Trophoblast cell (in vitro differentiated cells and primary cell): ENCODE data around the gene SPINT3.

Source experiments
- DNase-seq, 2 donors: peaks; one replicate each; pipeline ENCODE4 v3.0.0-alpha.2; 2016
- H2AFZ ChIP-seq: 2 replicates; pipeline ENCODE4 v1.6.1; 2013; ENCODE audit warnings: low read length, moderate library complexity, mild to moderate bottlenecking; ENCODE audit not compliant: insufficient read depth, poor library complexity
- H2AK5ac ChIP-seq: 2 replicates; pipeline ENCODE4 v1.6.1; 2013; ENCODE audit warnings: mild to moderate bottlenecking, low read length
- H2BK120ac ChIP-seq: 2 replicates; pipeline ENCODE4 v1.6.1; 2013; ENCODE audit warnings: low read length, mild to moderate bottlenecking, moderate library complexity; ENCODE audit not compliant: insufficient read depth, poor library complexity
- H2BK12ac ChIP-seq: 2 replicates; pipeline ENCODE4 v1.6.1; 2013; ENCODE audit warnings: mild to moderate bottlenecking, low read length, moderate library complexity
- H2BK5ac ChIP-seq: 2 replicates; pipeline ENCODE4 v1.6.1; 2013; ENCODE audit warnings: low read length, low read depth, moderate library complexity, mild to moderate bottlenecking; ENCODE audit not compliant: poor library complexity
- H3K14ac ChIP-seq: 2 replicates; pipeline ENCODE4 v1.6.1; 2013; ENCODE audit warnings: mild to moderate bottlenecking, low read length
- H3K18ac ChIP-seq: 2 replicates; pipeline ENCODE4 v1.6.1; 2013; ENCODE audit warnings: mild to moderate bottlenecking, low read length
- H3K23ac ChIP-seq: 2 replicates; pipeline ENCODE4 v1.6.1; 2013; ENCODE audit warnings: low read length
- H3K27ac ChIP-seq: 2 replicates; pipeline ENCODE4 v1.5.1; 2013; ENCODE audit warnings: low read depth, mild to moderate bottlenecking, inconsistent platforms, low read length, moderate library complexity
- H3K27me3 ChIP-seq: 2 replicates; pipeline ENCODE4 v1.6.1; 2013; ENCODE audit warnings: inconsistent platforms, mild to moderate bottlenecking, low read length, moderate library complexity; ENCODE audit not compliant: insufficient read depth
- H3K36me3 ChIP-seq, 2 experiments: 1 replicate in 1 of 2; 2 replicates in 1 of 2; pipeline ENCODE4 v1.6.1; 2013; ENCODE audit warnings: low read length in 2 of 2, mild to moderate bottlenecking in 2 of 2, moderate library complexity in 1 of 2; ENCODE audit not compliant: insufficient read depth in 2 of 2, control insufficient read depth in 1 of 2
- H3K4ac ChIP-seq: 2 replicates; pipeline ENCODE4 v1.6.1; 2013; ENCODE audit warnings: low read depth, mild to moderate bottlenecking, low read length, moderate library complexity
- H3K4me1 ChIP-seq, 2 experiments: 1 replicate in 1 of 2; 2 replicates in 1 of 2; pipeline ENCODE4 v1.6.1; 2013; ENCODE audit warnings: low read length in 2 of 2, mild to moderate bottlenecking in 2 of 2, moderate library complexity in 1 of 2; ENCODE audit not compliant: insufficient read depth in 2 of 2, control insufficient read depth in 1 of 2
- H3K4me2 ChIP-seq: 2 replicates; pipeline ENCODE4 v1.6.1; 2013; ENCODE audit warnings: inconsistent platforms, mild to moderate bottlenecking, low read length, moderate library complexity
- H3K4me3 ChIP-seq: 2 replicates; pipeline ENCODE4 v1.5.1; 2013; ENCODE audit warnings: mild to moderate bottlenecking, low read depth, low read length, inconsistent platforms
- H3K79me1 ChIP-seq: one replicate; pipeline ENCODE4 v1.6.1; 2013; ENCODE audit warnings: low read length
- H3K79me2 ChIP-seq: 2 replicates; pipeline ENCODE4 v1.6.1; 2013; ENCODE audit warnings: low read length, mild to moderate bottlenecking; ENCODE audit not compliant: control insufficient read depth, insufficient read depth, poor library complexity
- H3K9ac ChIP-seq: 2 replicates; pipeline ENCODE4 v1.6.1; 2013; ENCODE audit warnings: mild to moderate bottlenecking, low read length
- H3K9me3 ChIP-seq: 2 replicates; pipeline ENCODE4 v1.6.1; 2013; ENCODE audit warnings: low read depth, mild to moderate bottlenecking, control low read depth, inconsistent platforms, low read length; ENCODE audit not compliant: insufficient read depth
- H4K12ac ChIP-seq: 2 replicates; pipeline ENCODE4 v1.6.1; 2013; ENCODE audit warnings: low read depth, mild to moderate bottlenecking, low read length, moderate library complexity
- H4K8ac ChIP-seq: 2 replicates; pipeline ENCODE4 v1.6.1; 2013; ENCODE audit warnings: low read depth, mild to moderate bottlenecking, low read length, moderate library complexity
- H4K91ac ChIP-seq: one replicate; pipeline ENCODE4 v1.6.1; 2013; ENCODE audit warnings: low read depth, mild to moderate bottlenecking, low read length, moderate library complexity
- WGBS: extraction: QIAGEN DNeasy Blood & Tissue Kit; methylation state at CpG from one replicate; pipeline ENCODE4 v1.1.7; 2013; ENCODE audit warnings: missing lambda C conversion rate; ENCODE audit not compliant: insufficient read length, insufficient coverage; ENCODE audit errors: extremely low coverage; 5-methylcytosine and 5-hydroxymethylcytosine counted together

The SPINT3 gene

DNA sequence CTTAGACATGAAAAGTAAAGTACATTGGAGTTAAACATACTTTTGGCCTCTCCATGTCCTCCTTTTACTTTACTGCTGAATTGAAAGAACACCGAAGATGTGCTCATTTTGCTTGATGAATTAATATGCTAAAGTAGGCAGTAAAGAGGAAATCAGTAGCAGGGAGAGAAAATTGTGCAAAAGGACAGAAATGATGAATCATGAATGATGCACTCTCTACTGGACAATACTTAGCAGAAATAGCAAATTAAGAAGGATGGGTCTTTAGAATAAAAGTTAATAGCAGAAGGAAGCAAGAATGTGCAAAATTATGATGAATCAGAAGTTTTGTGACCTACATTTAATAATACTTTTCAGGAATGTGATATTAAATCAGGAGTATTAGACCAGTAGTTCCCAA, 8.4 kb upstream of the SPINT3 start:
- H3K9me3 ChIP-seq = peaks cover 2% of the 10 kb centered on the region
- H3K27ac ChIP-seq = no peak overlapping the region
- no peak overlapping the region for H2AFZ ChIP-seq
- H2BK12ac ChIP-seq = no peak overlapping the region
- no peak overlapping the region for H3K4me2 ChIP-seq
- no peaks in the 10 kb centered on the region for H3K79me1 ChIP-seq
- WGBS = no CpG with 5 or more reads among the region's 1 CpG
- H3K36me3 ChIP-seq = no peaks in the 10 kb centered on the region
- H3K27me3 ChIP-seq = no peaks in the 10 kb centered on the region
- no peak overlapping the region for H2BK5ac ChIP-seq
- H3K79me2 ChIP-seq = no peaks in the 10 kb centered on the region
- H3K14ac ChIP-seq = no peak overlapping the region
- no peak overlapping the region for H4K12ac ChIP-seq
- DNase-seq = no peak
- no peak overlapping the region for H3K23ac ChIP-seq
- no peak overlapping the region for H2AK5ac ChIP-seq
- no peak overlapping the region for H3K4me3 ChIP-seq
- H3K4ac ChIP-seq = no peak overlapping the region
- no peak overlapping the region for H3K9ac ChIP-seq
- no peak overlapping the region for H2BK120ac ChIP-seq
- no peak overlapping the region for H3K18ac ChIP-seq
- H4K91ac ChIP-seq = no peak overlapping the region
- H4K8ac ChIP-seq = no peak overlapping the region
- no peaks in the 10 kb centered on the region for H3K4me1 ChIP-seq

DNA sequence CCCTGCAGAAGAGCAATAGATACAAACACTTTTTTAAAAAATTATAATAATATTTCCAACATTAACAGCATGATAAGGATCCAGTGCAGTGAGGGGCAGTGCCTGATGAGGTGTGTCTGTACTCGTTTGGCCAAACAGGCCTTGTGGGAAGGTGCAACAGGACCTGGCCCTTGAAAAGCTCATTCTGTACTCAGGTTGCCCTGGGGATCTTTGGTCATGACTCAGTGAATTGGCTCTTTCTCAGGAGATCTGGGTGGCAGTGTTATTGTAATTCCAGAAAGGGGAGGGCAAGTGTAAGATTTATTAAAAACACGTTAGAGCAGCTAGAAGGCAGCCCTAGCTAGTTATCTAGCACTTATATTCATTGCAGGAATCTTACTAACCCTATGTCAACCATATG, 2.9 kb upstream of the SPINT3 start:
- Histone ChIP-seq H3K4me1 (no peaks in the 10 kb centered on the region), H3K4me3 (no peak overlapping the region), H3K36me3 (no peaks in the 10 kb centered on the region), H2AK5ac (no peak overlapping the region), H2BK120ac (no peak overlapping the region), H4K12ac (no peak overlapping the region), H3K4me2 (no peak overlapping the region), H4K91ac (no peak overlapping the region), H3K4ac (no peak overlapping the region), H3K79me1 (no peaks in the 10 kb centered on the region), H3K9me3 (no peaks in the 10 kb centered on the region), H3K23ac (no peak overlapping the region), H2BK12ac (no peak overlapping the region), H3K27me3 (no peaks in the 10 kb centered on the region), H2AFZ (no peak overlapping the region), H3K9ac (no peak overlapping the region), H2BK5ac (no peak overlapping the region), H3K79me2 (no peaks in the 10 kb centered on the region), H3K27ac (no peak overlapping the region), H4K8ac (no peak overlapping the region), H3K14ac (no peak overlapping the region), H3K18ac (no peak overlapping the region)
- no CpG with 5 or more reads among the region's 2 CpGs for WGBS
- peak in 1 of 2 donors; percentile 5 for DNase-seq

DNA sequence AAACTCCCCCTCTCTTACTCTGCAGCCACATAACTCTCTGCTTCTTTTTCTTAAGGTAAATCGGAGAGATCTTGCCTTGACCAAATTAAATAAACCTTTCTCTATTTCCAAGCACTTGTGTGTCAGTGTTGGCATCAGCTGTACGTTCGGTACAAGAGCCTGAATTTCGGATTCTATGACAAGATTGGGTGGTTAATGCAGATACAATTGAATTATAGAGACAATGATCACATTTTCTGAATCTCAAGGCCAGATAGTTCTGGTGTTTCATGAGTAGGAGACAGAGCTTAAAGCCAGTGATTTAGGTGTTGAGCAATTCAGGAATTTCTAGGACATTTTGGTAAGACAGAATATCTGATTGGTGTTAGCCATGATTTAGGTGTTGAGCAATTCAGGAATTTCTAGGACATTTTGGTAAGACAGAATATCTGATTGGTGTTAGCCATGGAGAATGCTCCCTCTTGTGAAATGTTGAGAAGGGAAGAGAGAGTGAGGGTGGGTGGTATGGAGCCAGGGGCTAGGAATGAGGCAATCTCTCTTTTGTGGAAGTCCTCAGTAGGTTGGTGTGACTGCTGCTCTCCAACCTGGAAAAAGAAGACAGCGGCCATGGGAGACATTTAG, 5.1 kb downstream of the SPINT3 start:
- H2BK12ac ChIP-seq = no peak overlapping the region
- no peak overlapping the region for H4K12ac ChIP-seq
- no peak overlapping the region for H3K4me3 ChIP-seq
- no CpG with 5 or more reads among the region's 5 CpGs for WGBS
- no peak overlapping the region for H3K9ac ChIP-seq
- no peak overlapping the region for H3K14ac ChIP-seq
- no peak overlapping the region for H3K4ac ChIP-seq
- no peak overlapping the region for H2AK5ac ChIP-seq
- H3K4me2 ChIP-seq = no peak overlapping the region
- no peak overlapping the region for H4K91ac ChIP-seq
- no peak overlapping the region for H2BK5ac ChIP-seq
- H3K4me1 ChIP-seq = peaks cover 0 to 2% of the 10 kb centered on the region in 2 experiments
- H3K36me3 ChIP-seq = no peaks in the 10 kb centered on the region
- no peak overlapping the region for H3K18ac ChIP-seq
- H3K27me3 ChIP-seq = no peaks in the 10 kb centered on the region
- H4K8ac ChIP-seq = no peak overlapping the region
- no peak overlapping the region for H2AFZ ChIP-seq
- H3K27ac ChIP-seq = no peak overlapping the region
- no peak overlapping the region for H3K23ac ChIP-seq
- no peaks in the 10 kb centered on the region for H3K9me3 ChIP-seq
- no peaks in the 10 kb centered on the region for H3K79me2 ChIP-seq
- H2BK120ac ChIP-seq = no peak overlapping the region
- DNase-seq = peak in 1 of 2 donors; percentile 13
- H3K79me1 ChIP-seq = no peaks in the 10 kb centered on the region

DNA sequence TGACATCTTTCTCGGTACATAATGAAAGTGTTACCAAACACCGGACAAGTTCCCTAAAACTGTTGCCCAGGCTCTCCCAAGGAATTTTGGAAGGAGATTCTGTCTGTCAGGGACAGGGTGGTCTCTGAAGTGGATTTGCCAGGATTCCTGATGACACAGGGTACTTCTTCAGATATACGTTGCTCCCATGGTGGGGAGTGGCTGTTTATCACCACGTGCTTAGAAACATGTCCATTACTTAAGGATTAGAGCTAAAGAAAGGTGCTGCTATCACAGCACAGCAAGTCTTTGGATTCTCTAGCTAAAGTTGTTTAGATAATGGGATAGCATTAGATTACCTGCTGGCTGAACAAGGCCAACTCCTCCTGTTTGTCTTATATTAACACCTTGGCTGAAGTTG, 6.3 kb downstream of the SPINT3 start:
- Histone ChIP-seq H3K9me3 (no peaks in the 10 kb centered on the region), H3K4me1 (peaks cover 0 to 2% of the 10 kb centered on the region in 2 experiments), H3K79me2 (no peaks in the 10 kb centered on the region), H3K23ac (no peak overlapping the region), H2BK5ac (no peak overlapping the region), H4K8ac (no peak overlapping the region), H2BK12ac (no peak overlapping the region), H3K36me3 (no peaks in the 10 kb centered on the region), H3K4ac (no peak overlapping the region), H3K4me2 (no peak overlapping the region), H2AFZ (no peak overlapping the region), H3K27ac (no peak overlapping the region), H2AK5ac (no peak overlapping the region), H3K79me1 (no peaks in the 10 kb centered on the region), H3K27me3 (no peaks in the 10 kb centered on the region), H4K91ac (no peak overlapping the region), H2BK120ac (no peak overlapping the region), H3K18ac (no peak overlapping the region), H4K12ac (no peak overlapping the region), H3K4me3 (no peak overlapping the region), H3K14ac (no peak overlapping the region), H3K9ac (no peak overlapping the region)
- WGBS = no CpG with 5 or more reads among the region's 4 CpGs
- DNase-seq = no peak
